ENCODE measurements around the gene IMP3.

IMP3 gene

GRCh38 chr15:75672646-75673425 lies 32.8 kb upstream of the IMP3 start:
- no peak for DNase-seq

- no peak for DNase-seq
Measured at GRCh38 chr15:75671730-75672602, 31.9 kb upstream of the IMP3 start.

GRCh38 chr15:75669879-75670212 lies 29.8 kb upstream of the IMP3 start:
- DNase-seq = no peak

GRCh38 chr15:75669191-75669878 lies 29.3 kb upstream of the IMP3 start:
- DNase-seq = no peak

GRCh38 chr15:75666823-75667501 lies 26.9 kb upstream of the IMP3 start:
- DNase-seq = no peak

- no peak for DNase-seq
Measured at GRCh38 chr15:75663931-75664421, 24.0 kb upstream of the IMP3 start.

GRCh38 chr15:75662823-75663519 lies 22.9 kb upstream of the IMP3 start:
- no peak for DNase-seq

- no peak for DNase-seq
Measured at GRCh38 chr15:75661756-75662140, 21.7 kb upstream of the IMP3 start.

- DNase-seq = no peak
Measured at GRCh38 chr15:75661100-75661755, 21.2 kb upstream of the IMP3 start.

GRCh38 chr15:75659928-75660645 lies 20.1 kb upstream of the IMP3 start:
- DNase-seq = no peak

- no peak for DNase-seq
Measured at GRCh38 chr15:75659141-75659771, 19.2 kb upstream of the IMP3 start.

GRCh38 chr15:75656813-75657212 lies 16.8 kb upstream of the IMP3 start:
- no peak for DNase-seq

GRCh38 chr15:75656331-75656730 lies 16.3 kb upstream of the IMP3 start:
- DNase-seq = no peak

GRCh38 chr15:75655931-75656330 lies 15.9 kb upstream of the IMP3 start:
- DNase-seq = no peak

GRCh38 chr15:75654201-75654907 lies 14.3 kb upstream of the IMP3 start:
- no peak for DNase-seq

- no peak for DNase-seq
Measured at GRCh38 chr15:75653347-75653913, 13.4 kb upstream of the IMP3 start.

- no peak for DNase-seq
Measured at GRCh38 chr15:75651810-75652543, 12.0 kb upstream of the IMP3 start.

GRCh38 chr15:75650908-75651809 lies 11.1 kb upstream of the IMP3 start:
- DNase-seq = no peak

Data from hematopoietic multipotent progenitor cell treated with erythropoietin and hydrocortisone succinate and interleukin-3 and kit ligand, for 6 days (in vitro differentiated cells).